GM12864 (cell line): Measurements from ENCODE around the gene PRCC.

Experiments
- DNase-seq: peaks from one replicate; pipeline ENCODE4 v3.0.0-alpha.2; 2011; ENCODE audit warnings: low read depth
- H3K4me3 ChIP-seq: 2 replicates; pipeline ENCODE4 v1.5.1; 2011; ENCODE audit warnings: mild to moderate bottlenecking, low read depth, low read length, control low read depth
- TF ChIP-seq, protein P1 (sequence below): IDR thresholded peaks from 2 replicates; pipeline ENCODE4 v1.5.1; 2011; ENCODE audit warnings: low read depth, mild to moderate bottlenecking, moderate library complexity, low read length, control low read depth, inconsistent platforms; ENCODE audit errors: missing control alignments

PRCC gene

DNA sequence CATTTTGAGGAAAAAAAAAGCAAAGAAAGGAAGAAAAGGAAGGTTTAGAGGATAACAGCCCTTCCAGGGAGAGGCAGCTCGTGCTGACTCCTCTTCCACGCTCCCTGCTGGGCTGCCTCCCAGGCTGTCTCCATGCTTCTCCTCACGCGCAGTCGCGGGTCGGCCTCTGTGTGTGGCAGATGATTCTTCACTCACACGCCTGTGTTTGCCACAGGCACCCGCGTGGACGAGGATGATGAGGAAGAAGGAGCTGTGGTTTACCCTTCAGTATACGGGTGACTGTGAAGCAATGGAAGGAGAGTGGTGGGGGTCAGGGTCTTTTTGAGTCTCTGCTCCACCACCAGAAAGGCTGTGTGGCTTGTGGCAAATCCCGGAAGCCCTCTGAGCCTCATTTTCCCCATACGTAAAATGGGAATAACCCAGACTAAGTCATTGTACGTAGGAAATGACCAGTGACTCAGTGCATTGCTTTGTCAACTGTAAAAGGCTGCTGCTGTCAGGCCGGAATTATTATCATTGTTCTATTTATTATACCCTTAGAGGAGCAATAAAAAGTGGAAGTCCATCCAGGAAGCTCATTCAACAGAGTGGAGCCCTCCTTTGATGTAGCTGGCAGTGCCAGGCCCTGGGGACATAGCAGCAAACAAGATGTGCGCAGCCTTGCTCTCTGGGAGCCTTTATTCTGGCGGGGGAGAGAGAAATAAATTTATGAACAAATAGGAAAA, 61.2 kb downstream of the PRCC start:
- DNase-seq, result no peak
- H3K4me3 ChIP-seq, result no peak overlapping the region
- TF ChIP-seq, protein P1, sequence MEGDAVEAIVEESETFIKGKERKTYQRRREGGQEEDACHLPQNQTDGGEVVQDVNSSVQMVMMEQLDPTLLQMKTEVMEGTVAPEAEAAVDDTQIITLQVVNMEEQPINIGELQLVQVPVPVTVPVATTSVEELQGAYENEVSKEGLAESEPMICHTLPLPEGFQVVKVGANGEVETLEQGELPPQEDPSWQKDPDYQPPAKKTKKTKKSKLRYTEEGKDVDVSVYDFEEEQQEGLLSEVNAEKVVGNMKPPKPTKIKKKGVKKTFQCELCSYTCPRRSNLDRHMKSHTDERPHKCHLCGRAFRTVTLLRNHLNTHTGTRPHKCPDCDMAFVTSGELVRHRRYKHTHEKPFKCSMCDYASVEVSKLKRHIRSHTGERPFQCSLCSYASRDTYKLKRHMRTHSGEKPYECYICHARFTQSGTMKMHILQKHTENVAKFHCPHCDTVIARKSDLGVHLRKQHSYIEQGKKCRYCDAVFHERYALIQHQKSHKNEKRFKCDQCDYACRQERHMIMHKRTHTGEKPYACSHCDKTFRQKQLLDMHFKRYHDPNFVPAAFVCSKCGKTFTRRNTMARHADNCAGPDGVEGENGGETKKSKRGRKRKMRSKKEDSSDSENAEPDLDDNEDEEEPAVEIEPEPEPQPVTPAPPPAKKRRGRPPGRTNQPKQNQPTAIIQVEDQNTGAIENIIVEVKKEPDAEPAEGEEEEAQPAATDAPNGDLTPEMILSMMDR, result no peak

DNA sequence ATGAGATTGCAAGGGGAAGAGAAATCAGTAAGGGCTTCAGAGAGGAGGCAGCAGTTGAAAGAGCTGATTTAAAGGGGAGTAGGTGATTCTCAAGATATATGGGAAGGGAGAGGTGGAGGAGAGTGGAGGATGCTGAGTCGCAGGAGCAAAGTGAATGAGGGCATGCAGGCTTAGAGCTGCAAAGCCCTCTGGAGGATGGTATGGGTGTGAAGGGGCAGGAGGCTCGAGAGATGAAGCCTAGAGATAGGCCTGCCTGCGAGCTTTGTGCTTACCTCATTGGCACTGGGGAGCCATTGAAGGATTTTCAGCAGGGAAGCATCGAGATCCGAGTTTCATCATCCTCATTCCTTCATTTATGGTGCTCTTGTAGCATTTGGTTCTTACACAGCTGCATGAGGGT, 65.1 kb downstream of the PRCC start:
- no peak overlapping the region for H3K4me3 ChIP-seq
- TF ChIP-seq, protein P1, result no peak
- DNase-seq, result no peak

DNA sequence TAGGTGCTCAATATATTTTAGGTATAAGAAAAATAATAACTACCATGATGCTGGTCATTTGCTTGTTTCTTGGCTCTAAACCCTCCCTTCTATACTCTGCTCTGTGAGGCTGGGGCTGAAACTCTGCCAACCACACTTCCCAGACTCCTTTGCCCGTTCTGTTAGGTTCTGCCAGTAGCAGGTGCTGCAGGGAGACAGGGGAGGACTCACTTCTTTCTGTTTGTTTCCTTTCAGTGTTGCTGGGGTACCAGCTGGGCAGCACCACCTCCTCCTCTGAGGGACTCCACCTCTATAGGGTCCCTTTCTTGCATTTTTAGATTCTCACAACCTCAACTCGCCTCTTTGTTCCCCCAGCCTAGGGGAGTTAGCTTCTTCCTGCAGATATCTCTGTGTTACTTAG, 66.3 kb downstream of the PRCC start:
- TF ChIP-seq, protein P1, result no peak
- no peak for DNase-seq
- no peak overlapping the region for H3K4me3 ChIP-seq

DNA sequence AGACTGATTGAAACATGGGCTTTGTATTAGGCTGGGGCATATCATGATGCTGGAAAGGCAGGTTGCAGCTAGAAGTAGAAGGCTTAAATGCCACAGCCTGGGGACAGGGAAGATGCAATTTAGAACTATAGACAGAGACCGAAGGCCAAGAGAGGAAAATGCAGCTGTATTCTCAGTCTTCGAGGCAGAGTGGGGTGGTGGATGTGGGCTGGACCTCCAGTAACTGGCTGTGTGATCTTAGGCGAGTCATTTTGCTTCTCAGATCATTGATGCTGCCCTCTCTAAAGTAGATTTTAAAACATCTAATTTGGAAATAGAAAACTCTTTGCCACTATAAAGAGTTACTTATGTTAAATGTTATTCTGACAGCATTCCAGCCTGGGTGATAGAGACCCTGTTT, 67.0 kb downstream of the PRCC start:
- DNase-seq, result no peak
- H3K4me3 ChIP-seq, result no peak overlapping the region
- TF ChIP-seq, protein P1, result no peak

DNA sequence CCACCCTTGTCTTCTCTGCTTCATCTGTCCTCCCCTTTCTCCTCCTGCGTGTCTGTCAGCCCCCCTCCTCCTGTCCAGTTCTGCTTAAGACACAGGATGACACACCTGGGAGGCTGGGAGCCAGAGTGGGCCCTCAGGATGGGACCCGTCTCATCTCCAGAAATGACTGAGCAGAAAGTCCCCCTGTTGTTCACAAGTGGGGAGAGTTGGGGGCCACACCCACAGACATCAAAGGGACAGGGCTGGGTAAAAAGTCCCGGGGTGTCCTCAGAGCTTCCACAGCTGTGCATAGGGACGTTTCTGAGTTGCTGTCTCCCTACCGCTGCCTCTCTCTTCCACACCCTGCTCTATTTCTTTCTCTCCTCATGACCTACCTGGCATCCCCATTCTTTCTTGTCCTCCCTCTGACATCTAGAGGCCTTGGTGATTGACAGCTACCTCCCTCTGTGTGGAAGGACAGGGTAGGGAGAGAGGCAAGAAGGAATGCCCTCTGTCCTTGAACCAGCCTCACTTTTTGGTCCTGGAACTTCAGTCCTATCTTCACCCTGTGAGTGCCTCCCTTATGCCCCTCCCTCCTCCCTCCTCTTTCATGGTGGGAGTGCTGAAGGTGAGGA, 68.8 kb downstream of the PRCC start:
- H3K4me3 ChIP-seq, result no peak overlapping the region
- TF ChIP-seq, protein P1, result no peak
- DNase-seq, result peak; percentile 33

DNA sequence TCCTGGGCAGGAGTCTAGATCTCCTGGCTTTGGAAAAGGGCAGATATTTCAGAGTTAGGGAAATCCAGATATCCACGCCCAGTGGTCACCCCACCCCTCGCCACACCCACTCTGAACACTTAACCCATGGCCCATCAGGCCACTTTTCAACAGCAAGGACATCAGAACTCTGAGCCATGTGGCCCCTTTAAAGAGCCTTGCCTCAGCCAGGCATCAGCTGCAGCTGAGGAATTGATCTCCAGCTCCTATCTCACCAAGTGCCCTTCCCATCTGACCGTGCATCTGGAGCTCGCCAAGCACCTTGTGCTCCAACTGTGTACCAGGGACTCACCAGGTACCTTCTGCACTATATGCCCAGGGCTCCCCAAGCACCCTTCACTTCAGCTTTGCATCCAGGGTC, 69.6 kb downstream of the PRCC start:
- no peak overlapping the region for H3K4me3 ChIP-seq
- TF ChIP-seq, protein P1, result no peak
- DNase-seq, result no peak

DNA sequence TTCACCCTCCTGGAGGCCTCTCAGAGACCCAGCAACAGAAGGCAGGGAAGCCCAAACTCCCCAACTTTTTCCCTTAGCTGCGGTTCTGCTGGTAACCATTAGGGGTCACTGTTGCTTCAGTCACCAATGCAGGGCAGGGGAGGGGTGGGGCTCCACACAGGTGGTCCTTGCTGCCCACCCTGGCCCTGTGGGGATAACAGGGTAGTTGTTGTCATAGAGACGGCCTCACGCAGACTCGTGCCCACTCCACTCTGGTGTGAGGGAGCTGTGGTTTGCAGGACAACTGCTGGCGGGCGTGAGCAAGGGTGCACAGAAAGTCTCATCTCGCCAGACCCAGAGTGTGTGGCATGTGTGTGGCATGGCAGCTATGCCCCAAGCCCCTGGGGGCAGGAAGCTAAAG, 71.6 kb downstream of the PRCC start:
- TF ChIP-seq, protein P1, result peak; percentile 92
- DNase-seq, result no peak
- no peak overlapping the region for H3K4me3 ChIP-seq
